IMR-90 (cell line): Measurements from ENCODE around the gene RXRG. TPM values are rescaled to one million over a fixed set of nuclear protein-coding genes. Genes with fewer than 3 reads are reported as not detected.
A peak's percentile ranks its signal among the peaks of the same experiment; 100 is the strongest.
"Not testable (repeated sequence)": the region's sequence is repeated elsewhere in the genome, so short reads cannot be mapped to it uniquely, and the experiment has no call there.

Experiments
- ATAC-seq: fragments of 200-7000 bp; cut with Tn5 transposase; 2 replicates; pipeline ENCODE4 v1.9.1; 2020; ENCODE audit warnings: low read depth, mild to moderate bottlenecking, moderate library complexity
- BruUV-seq: library from RNA; stranded (reverse); fragments of 400-500 nt; replicated peaks from 2 replicates; lab custom pipeline; 2021; lab: Mats Ljungman, UMichigan
- CTCF ChIA-PET: fragments of 300-600 bp; formaldehyde crosslinking; extraction: SDS; loops from one replicate; lab custom pipeline; 2021; ENCODE audit warnings: antibody characterized with exemption; lab: Yijun Ruan, JAX
- POLR2A ChIA-PET: fragments of 300-600 bp; sonication (Branson Sonifier 250); formaldehyde crosslinking; loops from one replicate; lab custom pipeline; 2022; ENCODE audit warnings: antibody characterized with exemption; ENCODE audit not compliant: unreplicated experiment; lab: Charles Lee
- DNase-seq: peaks from one replicate; pipeline ENCODE4 v3.0.0; 2013
- H2AFZ ChIP-seq: replicated peaks from 2 replicates; pipeline ENCODE3; 2013; ENCODE audit warnings: low read length, mild to moderate bottlenecking; ENCODE audit not compliant: poor library complexity
- H2AK5ac ChIP-seq: 2 replicates; pipeline ENCODE4 v1.6.1; 2013; ENCODE audit warnings: low read depth, low read length, inconsistent platforms
- H2AK9ac ChIP-seq: replicated peaks from 2 replicates; pipeline ENCODE3; 2013; ENCODE audit warnings: mild to moderate bottlenecking, low read depth, low read length, moderate library complexity; ENCODE audit not compliant: poor library complexity
- H2BK120ac ChIP-seq: 2 replicates; pipeline ENCODE4 v1.6.1; 2013; ENCODE audit warnings: low read depth, low read length, inconsistent platforms
- H2BK15ac ChIP-seq: 3 replicates; pipeline ENCODE4 v1.6.1; 2013; ENCODE audit warnings: low read depth, low read length, inconsistent platforms
- H2BK20ac ChIP-seq: 2 replicates; pipeline ENCODE4 v1.6.1; 2013; ENCODE audit warnings: low read depth, mild to moderate bottlenecking, inconsistent platforms, low read length, moderate library complexity
- H2BK5ac ChIP-seq: 2 replicates; pipeline ENCODE4 v1.6.1; 2013; ENCODE audit warnings: mild to moderate bottlenecking, low read depth, low read length, inconsistent platforms; ENCODE audit not compliant: poor library complexity, severe bottlenecking
- H3K14ac ChIP-seq: replicated peaks from 2 replicates; pipeline ENCODE4 v1.6.1; 2013; ENCODE audit warnings: low read depth, low read length, inconsistent platforms
- H3K18ac ChIP-seq: 2 replicates; pipeline ENCODE4 v1.6.1; 2013; ENCODE audit warnings: low read depth, low read length, control low read depth
- H3K23ac ChIP-seq: 2 replicates; pipeline ENCODE4 v1.6.1; 2013; ENCODE audit warnings: low read depth, low read length, inconsistent platforms
- H3K27ac ChIP-seq: 2 replicates; pipeline ENCODE4 v1.5.1; 2013; ENCODE audit warnings: mild to moderate bottlenecking, control low read depth, low read length; ENCODE audit not compliant: insufficient read depth
- H3K27me3 ChIP-seq: 2 replicates; pipeline ENCODE4 v1.6.1; 2013; ENCODE audit warnings: low read length; ENCODE audit not compliant: control insufficient read depth, insufficient read depth
- H3K36me3 ChIP-seq: 2 replicates; pipeline ENCODE4 v1.6.1; 2013; ENCODE audit warnings: low read length, mixed read lengths; ENCODE audit not compliant: control insufficient read depth, insufficient read depth
- H3K4ac ChIP-seq: 2 replicates; pipeline ENCODE4 v1.6.1; 2013; ENCODE audit warnings: low read depth, low read length, inconsistent platforms
- H3K4me1 ChIP-seq: 2 replicates; pipeline ENCODE4 v1.6.1; 2013; ENCODE audit warnings: low read length, mixed read lengths; ENCODE audit not compliant: control insufficient read depth, insufficient read depth
- H3K4me2 ChIP-seq: 2 replicates; pipeline ENCODE4 v1.6.1; 2013; ENCODE audit warnings: low read depth, mild to moderate bottlenecking, control low read depth, low read length, moderate library complexity
- H3K4me3 ChIP-seq: 2 replicates; pipeline ENCODE4 v1.5.1; 2013; ENCODE audit warnings: low read depth, mild to moderate bottlenecking, control low read depth, low read length, moderate library complexity; ENCODE audit not compliant: insufficient read depth
- H3K56ac ChIP-seq: 2 replicates; pipeline ENCODE4 v1.6.1; 2013; ENCODE audit warnings: low read length, inconsistent platforms; ENCODE audit not compliant: insufficient read depth; ENCODE audit errors: extremely low read depth
- H3K79me1 ChIP-seq, 2 experiments: 2 replicates each; pipeline ENCODE4 v1.6.1; 2013; ENCODE audit warnings: low read length in 2 of 2, inconsistent platforms in 1 of 2, low read depth in 1 of 2
- H3K9ac ChIP-seq: 2 replicates; pipeline ENCODE4 v1.6.1; 2013; ENCODE audit warnings: low read depth, low read length, control low read depth
- H3K9me1 ChIP-seq: 2 replicates; pipeline ENCODE4 v1.6.1; 2013; ENCODE audit warnings: low read length, inconsistent platforms; ENCODE audit not compliant: insufficient read depth
- H3K9me3 ChIP-seq: 2 replicates; pipeline ENCODE4 v1.6.1; 2013; ENCODE audit warnings: low read length; ENCODE audit not compliant: control insufficient read depth, insufficient read depth
- H4K20me1 ChIP-seq: 2 replicates; pipeline ENCODE4 v1.6.1; 2013; ENCODE audit warnings: low read length, inconsistent platforms; ENCODE audit not compliant: insufficient read depth
- H4K5ac ChIP-seq: 2 replicates; pipeline ENCODE4 v1.6.1; 2013; ENCODE audit warnings: mild to moderate bottlenecking, low read depth, low read length, control low read depth
- H4K8ac ChIP-seq, 2 experiments: 2 replicates each; pipeline ENCODE4 v1.6.1; 2013; ENCODE audit warnings: low read depth in 2 of 2, low read length in 2 of 2, control low read depth in 1 of 2, inconsistent platforms in 1 of 2
- H4K91ac ChIP-seq: 2 replicates; pipeline ENCODE4 v1.6.1; 2013; ENCODE audit warnings: low read depth, low read length, inconsistent platforms; ENCODE audit not compliant: insufficient read depth
- MAFK ChIP-seq: IDR thresholded peaks from 2 replicates; pipeline ENCODE4 v1.6.1; 2012; ENCODE audit warnings: low read depth, low read length, improper control_type of control experiment
- WGBS, 2 experiments: methylation state at CpG; one replicate each; pipeline versions ENCODE4 v1.1.5 to v1.1.7; 2013; ENCODE audit warnings: missing lambda C conversion rate in 2 of 2; ENCODE audit not compliant: insufficient read length in 1 of 2; ENCODE audit errors: extremely low coverage in 2 of 2; 5-methylcytosine and 5-hydroxymethylcytosine counted together
- dilution Hi-C: fragments of 300-500 bp; cut with HindIII; formaldehyde crosslinking; loops from one replicate; pipeline ENCODE4 v1.14.3; 2018; ENCODE audit warnings: low sequenced_read_pairs; ENCODE audit not compliant: unreplicated experiment
- in situ Hi-C: fragments of 300-500 bp; cut with MboI; formaldehyde crosslinking; loops from 3 replicates; pipeline ENCODE4 v1.14.3; 2019; ENCODE audit warnings: low sequenced_read_pairs, inconsistent platforms, mixed read lengths
- intact Hi-C: fragments of 100-400 bp; cut with micrococcal nuclease; formaldehyde crosslinking; loops from 2 replicates; pipeline ENCODE4 v1.10.0; 2022
- polyA plus RNA-seq, 3 experiments: library from polyadenylated mRNA; depleted of rRNA; stranded (reverse); fragments of >200 nt; gene quantifications; 2 replicates each; pipeline ENCODE4 v1.2.3, GENCODE V29; 2012; ENCODE audit warnings: low replicate concordance in 1 of 3
- total RNA-seq: library from RNA; depleted of rRNA; stranded (reverse); fragments of >200 nt; gene quantifications from 2 replicates; pipeline ENCODE4 v1.2.3, GENCODE V29; 2012

RXRG gene
- total and polyA plus RNA-seq, 2 of the 4 experiments (the other 2 are of a cell fraction), result not detected

DNA sequence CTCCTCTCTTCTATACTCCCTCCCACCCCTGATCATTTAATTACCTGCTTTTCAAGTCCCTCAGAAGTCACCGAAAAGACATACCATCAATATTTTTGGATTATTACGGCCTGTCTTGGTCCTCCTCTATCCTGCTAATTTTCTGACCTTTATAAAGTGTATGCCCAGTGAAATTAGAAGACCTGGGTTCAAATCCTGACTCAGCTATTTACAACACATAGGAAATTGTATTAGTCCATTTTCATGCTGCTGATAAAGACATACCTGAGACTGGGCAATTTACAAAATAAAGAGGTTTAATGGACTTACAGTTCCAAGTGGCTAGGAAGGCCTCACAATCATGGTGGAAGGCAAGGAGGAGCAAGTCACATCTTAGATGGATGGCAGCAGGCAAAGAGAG is 14.8 kb upstream of the RXRG start:
- CTCF ChIA-PET, intact Hi-C loops, H3K27ac ChIP-seq: not testable (repeated sequence)

More for the DNA sequence above, 14.8 kb upstream of the RXRG start:
- H3K79me1 ChIP-seq, BruUV-seq, H2AK5ac ChIP-seq, H2AFZ ChIP-seq, H4K91ac ChIP-seq, H2BK120ac ChIP-seq, in situ Hi-C loops, H3K9me1 ChIP-seq, H4K8ac ChIP-seq, H3K18ac ChIP-seq, H3K9me3 ChIP-seq, H2AK9ac ChIP-seq, H3K27me3 ChIP-seq, H3K36me3 ChIP-seq, H3K4ac ChIP-seq, H3K23ac ChIP-seq, H3K9ac ChIP-seq, ATAC-seq, H3K4me2 ChIP-seq, DNase-seq, H3K14ac ChIP-seq, H2BK20ac ChIP-seq, H3K56ac ChIP-seq, H3K4me1 ChIP-seq, H4K20me1 ChIP-seq, H3K4me3 ChIP-seq, H2BK15ac ChIP-seq, dilution Hi-C loops, POLR2A ChIA-PET, H4K5ac ChIP-seq, H2BK5ac ChIP-seq: not testable (repeated sequence)
- peak; percentile 46 for TF ChIP-seq MAFK
- no CpG with 5 or more reads among the region's 2 CpGs for WGBS, 2 experiments
